ENCODE measurements around the gene ZNF346.

ZNF346 gene

GRCh38 chr5:177123789-177124485 lies 101.4 kb downstream of the ZNF346 start:
- no peak for DNase-seq (ENCODE audit: low read depth)

- DNase-seq (ENCODE audit: low read depth), result no peak
Measured at GRCh38 chr5:177124486-177124991, 102.0 kb downstream of the ZNF346 start.

GRCh38 chr5:177126771-177127170 lies 104.3 kb downstream of the ZNF346 start:
- DNase-seq (ENCODE audit: low read depth), result no peak

- no peak for DNase-seq (ENCODE audit: low read depth)
Measured at GRCh38 chr5:177128551-177128981, 106.1 kb downstream of the ZNF346 start.

GRCh38 chr5:177130211-177131018 lies 107.9 kb downstream of the ZNF346 start:
- no peak for DNase-seq (ENCODE audit: low read depth)
